MV-4-11 (cell line): ENCODE data around the gene RAP1B.

Experiments used
- DNase-seq: peaks from one replicate; lab custom pipeline; 2025; lab: John Stamatoyannopoulos, UW

Gene RAP1B

DNA sequence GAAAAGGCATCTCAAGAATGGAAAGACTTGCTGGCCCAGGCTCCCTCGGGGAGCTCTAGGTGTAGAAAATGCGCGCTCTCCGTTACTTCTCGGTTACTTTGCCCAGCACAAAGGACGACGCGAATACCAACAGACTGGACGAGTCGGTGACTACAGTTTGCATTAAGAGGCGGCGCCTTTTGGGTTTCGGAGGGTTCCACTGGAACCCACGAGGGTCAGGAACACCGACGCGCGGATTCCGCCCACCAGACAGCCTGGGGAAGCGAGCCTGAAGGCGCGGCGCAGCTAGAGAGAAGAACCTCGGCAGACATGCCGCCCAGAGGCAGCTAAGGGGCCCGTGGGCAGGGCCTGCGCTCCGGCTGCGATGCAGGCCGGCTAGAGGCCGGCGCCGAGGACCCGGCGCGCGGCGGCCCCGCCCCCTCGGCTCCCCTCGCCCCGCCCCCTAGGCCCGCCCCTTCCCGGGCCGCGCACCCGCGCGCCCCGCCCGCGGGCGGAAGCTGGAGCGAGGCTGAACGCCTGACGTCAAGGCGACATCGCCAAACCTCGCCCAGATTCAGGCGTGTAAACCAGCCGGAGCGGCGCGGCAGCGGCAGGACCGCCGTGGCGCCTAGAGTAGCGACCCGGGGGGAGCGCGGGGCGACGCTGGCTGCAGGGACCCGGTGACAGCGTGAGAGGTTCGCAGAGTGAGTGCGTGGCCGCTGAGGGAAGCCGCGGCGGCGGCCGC lies at the start of gene RAP1B:
Gene RAP1B, plus strand, starts transcription at position 530 of the 724 bp plus-strand sequence. CDS start 37,826 bp downstream, outside the sequence.
- peak; percentile 90 for DNase-seq

- DNase-seq = no peak
Measured at GRCh38 chr12:68561830-68562229, 48.9 kb upstream of the RAP1B start.

- DNase-seq = no peak
Measured at GRCh38 chr12:68564166-68564565, 46.5 kb upstream of the RAP1B start.

- DNase-seq = no peak
Measured at GRCh38 chr12:68565391-68565903, 45.3 kb upstream of the RAP1B start.

- DNase-seq = no peak
Measured at GRCh38 chr12:68568922-68569569, 41.7 kb upstream of the RAP1B start.

DNA sequence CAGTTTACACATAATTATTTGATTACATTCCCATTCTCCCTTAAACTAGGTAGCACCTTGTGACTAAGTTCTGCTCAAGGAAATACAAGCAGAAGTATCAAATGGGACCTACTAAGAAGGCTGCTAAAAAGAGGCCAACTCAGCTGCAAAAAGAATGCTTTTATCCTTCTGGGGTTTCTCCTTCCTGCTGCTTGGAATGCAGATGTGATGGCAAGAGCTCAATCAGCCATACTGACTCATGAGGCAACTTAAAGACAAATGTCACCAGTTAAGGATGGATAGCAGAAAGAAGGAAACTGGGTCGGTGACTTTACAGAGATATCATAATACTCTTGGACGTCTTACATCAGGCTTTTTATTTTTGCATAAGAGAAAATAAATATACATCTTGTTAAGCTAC lies 38.0 kb upstream of the RAP1B start:
- DNase-seq = no peak

DNA sequence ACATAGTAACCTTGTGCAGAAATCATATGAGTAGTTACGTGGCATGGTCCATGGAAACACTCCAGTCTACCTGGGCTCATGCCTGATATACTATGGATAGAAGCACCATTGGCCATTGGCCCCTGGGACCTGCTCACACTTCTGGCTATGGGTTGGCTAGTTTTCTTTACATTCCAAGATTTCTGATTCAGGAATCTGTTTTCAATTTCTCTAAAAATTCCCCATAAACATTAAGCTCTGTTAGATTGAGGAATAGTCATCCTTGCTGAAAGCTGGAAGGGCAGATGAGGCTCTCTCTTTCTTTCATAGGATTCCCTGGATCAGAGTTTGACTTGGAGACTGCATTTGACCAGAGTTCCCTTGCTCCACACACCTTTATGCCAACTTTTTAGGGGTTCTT lies 37.3 kb upstream of the RAP1B start:
- no peak for DNase-seq

DNA sequence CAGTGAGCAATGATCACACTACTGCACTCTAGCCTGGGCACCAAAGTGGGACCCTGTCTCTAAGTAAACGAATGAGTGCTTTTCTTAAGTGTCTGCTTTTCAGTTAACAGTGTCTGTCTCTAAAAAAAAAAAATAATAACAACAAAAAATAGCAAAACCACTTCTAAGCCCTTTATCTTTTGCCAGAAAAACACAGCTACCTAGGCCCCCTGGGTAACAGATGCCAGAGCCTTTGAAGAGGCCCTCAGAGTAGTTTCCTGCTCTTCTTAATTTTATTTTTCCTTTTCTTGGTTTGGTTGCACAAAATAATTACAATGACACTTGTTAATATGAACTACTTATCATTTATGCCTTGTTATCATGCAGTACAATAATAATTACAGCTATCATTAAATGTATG lies 32.8 kb upstream of the RAP1B start:
- no peak for DNase-seq

DNA sequence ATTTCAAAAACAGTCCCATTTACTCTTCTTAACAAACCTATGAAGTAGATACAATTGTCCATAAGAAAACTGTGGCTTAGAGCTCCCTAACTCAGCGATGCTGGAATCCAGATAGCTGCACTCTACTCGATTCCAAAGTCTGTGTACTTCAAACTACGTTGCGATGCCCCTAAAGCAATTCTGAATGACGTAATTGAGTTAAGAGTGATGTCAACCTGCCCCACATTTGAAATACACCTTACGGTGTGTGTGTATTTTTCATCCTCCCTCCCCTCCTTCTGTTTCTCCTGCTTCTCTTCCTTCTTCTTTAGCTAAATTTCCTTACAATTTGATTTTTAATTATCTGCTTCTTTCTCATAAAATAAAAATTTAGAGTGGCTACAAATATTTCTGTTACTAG lies 31.9 kb upstream of the RAP1B start:
- no peak for DNase-seq

DNA sequence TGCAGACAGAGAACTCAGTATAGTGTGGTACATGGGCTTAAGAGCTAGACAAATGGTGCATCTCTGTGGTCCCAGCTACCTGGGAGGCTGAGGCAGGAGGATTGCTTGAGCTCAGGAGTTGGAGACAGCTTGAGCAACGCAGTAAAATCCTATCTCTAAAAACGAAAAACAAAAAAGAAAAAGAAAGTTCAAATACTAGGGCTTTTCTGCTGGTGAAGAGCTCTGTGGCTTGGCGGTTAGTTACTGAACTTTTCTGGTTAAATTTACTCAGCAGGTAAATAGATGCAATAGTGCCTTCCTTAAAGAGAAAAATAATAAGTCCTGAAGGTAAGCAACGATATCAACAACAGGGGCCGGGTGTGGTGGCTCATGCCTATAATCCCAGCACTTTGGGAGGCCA lies 31.4 kb upstream of the RAP1B start:
- DNase-seq = no peak

DNA sequence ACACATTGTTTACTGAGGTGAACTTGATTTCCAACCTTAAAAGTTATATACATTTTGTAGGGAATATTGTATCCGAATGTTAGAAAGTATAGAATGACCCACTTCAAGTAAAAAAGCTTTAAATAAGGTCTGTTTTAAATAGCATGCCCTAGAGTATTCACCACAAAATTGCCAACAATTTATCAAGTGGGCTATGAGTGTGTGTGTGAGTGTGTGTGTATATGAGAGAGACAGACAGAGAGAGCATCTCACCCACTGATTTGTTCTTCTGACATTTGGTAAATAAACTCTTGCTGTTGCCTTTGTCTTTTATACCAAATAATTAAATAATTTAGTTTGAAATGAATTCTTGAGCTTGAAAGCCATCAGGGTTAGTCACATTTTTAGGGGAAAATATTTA lies 29.8 kb upstream of the RAP1B start:
- no peak for DNase-seq

GRCh38 chr12:68581926-68582325 lies 28.8 kb upstream of the RAP1B start:
- no peak for DNase-seq

DNA sequence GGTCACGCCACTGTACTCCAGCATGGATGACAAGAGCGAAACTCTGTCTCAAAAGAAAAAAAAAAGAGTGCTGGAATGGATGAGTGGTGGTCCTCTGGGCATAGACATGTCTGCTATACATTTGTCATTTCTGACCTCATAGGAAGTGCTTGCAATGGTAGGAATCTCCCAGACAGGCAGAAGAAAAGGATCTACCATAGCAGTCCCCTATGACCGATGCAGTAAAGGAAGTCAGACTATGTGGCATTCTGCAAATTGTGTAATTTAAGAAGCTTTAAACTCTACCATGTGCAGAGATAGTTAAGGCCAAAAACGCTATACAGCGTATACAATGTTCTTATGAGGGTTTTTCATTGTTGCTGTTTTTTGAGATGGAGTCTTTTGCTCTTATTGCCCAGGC lies 24.7 kb upstream of the RAP1B start:
- peak; percentile 48 for DNase-seq

DNA sequence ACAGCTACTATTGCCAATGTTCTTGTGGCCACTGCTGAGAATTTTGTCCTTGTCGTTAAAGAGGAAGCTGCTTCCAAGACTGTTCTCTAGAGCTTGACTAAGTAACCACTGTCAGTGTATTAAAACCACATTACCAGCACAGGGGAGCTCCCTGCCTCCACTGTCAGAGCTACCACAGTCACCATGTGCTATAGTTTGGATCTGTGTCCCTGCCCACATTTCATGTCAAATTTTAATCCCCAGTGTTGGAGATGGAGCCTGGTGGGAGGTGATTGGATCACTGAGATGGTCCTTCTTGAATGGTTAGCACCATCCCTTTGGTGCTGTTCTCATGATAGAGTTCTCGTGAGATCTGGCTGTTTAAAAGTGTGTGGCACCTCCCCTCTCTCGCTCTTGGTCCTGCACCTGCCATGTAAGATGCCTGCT lies 23.2 kb upstream of the RAP1B start:
- DNase-seq = peak; percentile 97

GRCh38 chr12:68589194-68589593 lies 21.5 kb upstream of the RAP1B start:
- no peak for DNase-seq

DNA sequence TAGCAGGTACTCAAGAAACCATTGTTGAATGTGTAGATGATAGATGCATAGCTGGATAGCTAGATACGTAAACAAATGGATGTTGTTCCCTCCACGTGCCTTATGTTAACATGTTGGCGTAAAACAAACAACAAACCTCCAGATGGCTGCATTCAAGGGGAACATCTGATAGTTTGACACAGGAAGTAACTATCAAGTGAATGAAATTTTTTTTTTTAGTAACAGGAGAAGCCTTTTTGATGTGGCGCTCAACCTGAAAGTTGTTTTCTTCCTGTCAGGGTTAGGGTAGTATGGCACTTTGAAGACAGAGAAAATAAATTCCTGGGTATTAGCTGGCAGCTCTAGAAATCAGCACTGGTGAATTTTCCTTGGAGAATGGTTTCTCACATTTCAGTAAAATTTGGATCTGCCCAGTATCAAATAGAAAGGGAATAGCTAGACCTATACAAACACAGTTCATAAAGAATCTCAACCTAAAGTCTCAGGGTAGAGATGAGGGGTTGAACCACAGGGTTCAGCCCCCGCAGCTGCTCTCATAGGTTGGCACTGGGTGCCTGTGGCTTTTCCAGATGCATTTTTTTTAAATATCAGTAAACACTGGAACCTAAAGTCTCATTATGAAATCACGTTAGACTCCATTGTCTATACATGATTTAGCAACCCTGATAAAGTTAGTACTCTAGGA lies 18.8 kb upstream of the RAP1B start:
- DNase-seq = no peak

DNA sequence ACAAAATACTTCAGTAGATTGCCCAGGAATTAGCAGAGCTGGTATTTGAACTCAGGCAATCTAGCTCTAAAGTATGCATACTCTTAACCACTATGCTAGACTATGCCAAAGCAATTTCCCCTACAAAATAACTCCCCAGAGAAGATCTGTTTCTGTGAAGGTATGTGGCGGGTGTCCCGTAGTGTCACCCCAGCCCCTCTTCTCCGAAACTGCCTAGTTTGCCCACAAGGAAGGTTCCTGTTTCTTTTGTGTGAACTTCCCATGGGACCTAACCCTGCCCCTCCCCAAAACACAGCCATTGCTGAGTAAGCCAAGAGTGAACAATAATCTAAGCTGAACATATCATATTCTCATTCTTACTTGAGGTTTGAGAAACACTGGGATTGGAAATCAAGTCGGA lies 15.5 kb upstream of the RAP1B start:
- peak; percentile 20 for DNase-seq

GRCh38 chr12:68601767-68602166 lies 8.9 kb upstream of the RAP1B start:
- DNase-seq = no peak

- peak; percentile 57 for DNase-seq
Measured at GRCh38 chr12:68602720-68603119, 8.0 kb upstream of the RAP1B start.

DNA sequence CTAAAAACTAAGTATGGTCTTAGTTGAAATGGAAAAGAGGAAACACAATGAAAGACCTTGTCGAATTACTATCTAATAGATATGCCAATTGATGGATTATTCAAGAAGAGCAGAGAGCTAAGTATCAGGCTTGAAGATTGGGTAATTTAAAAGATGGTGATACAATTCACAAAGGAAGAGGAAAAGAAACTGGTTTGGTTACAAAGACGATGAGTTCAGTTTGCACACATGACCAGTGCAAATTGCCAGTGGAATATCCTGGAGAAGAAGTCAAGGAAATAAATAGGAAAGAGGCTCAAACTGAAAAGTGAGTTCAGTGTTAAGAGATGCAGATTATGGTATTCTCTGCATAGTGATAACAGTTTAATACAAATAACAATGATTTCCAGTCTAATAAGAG lies 2.5 kb upstream of the RAP1B start:
- peak; percentile 65 for DNase-seq

- DNase-seq = peak; percentile 34
Measured at GRCh38 chr12:68609998-68610369, 715 bp upstream of the RAP1B start.

GRCh38 chr12:68611094-68611805 lies 551 bp downstream of the RAP1B start:
- DNase-seq = peak; percentile 44
